ENCODE data around the gene FAM83F. TPM values are rescaled to one million over a fixed set of nuclear protein-coding genes. Genes with fewer than 3 reads are reported as not detected.

FAM83F gene
- total RNA-seq, 1 experiment from 2014 or later, result 33.1 TPM

DNA sequence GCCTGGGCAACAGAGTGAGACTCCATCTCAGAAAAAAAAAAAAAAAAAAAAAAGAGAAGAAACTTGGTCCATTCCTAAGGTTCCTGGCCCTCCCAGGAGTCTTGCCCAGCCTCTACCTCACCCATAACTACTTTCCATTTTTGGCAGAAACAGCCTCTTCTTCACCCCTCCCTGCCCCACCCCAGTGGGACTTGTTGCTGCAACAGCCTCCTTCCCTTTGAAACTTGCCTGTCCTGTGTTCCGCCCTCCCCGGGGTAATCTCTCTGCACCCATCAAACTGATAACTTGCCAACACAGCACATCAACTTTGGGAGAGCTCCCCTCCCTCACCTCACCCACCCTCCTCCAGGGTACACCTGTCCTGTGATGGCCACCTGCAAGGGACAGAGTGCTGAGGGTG, 10.0 kb upstream of the FAM83F start:
- Mint-ChIP-seq H3K27me3 (ENCODE audit: insufficient read depth, unreplicated experiment) (no peaks in the 10 kb centered on the region), H3K9me3 (ENCODE audit: unreplicated experiment) (no peaks in the 10 kb centered on the region)

DNA sequence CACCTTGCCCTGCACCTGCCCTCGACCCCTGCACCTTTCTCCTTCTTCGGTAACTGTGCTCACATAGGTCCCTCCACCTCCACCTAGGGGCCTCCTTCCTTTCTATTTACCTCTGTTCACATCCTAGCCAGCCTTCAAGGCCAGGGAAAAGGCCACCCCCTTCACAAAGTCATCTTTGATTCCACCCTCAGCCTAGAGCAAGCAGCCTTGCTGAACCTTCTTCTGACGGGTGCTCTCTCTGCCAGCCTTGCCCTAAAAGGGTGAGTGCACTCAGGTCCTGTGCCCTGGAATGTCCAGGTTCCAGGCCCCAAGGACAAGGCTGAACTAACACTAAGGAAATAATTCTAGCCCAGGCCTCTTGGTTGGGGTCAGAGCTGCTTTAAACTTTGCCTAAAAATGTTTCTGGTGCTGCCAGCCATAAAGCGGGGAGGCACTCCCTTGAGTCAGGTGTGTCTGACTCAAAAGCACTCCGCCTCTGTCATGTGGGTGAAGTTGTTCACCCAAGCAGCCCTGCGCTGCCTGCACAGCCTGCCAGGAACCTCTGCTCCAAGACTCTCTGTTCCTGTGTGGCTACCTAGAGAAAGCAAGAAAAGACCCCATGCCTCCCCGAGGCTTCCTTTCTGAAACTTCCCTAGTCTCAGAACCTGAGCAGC, 9.2 kb upstream of the FAM83F start:
- Mint-ChIP-seq H3K9me3 (ENCODE audit: unreplicated experiment) (no peaks in the 10 kb centered on the region), H3K27me3 (ENCODE audit: insufficient read depth, unreplicated experiment) (no peaks in the 10 kb centered on the region), H3K27ac (ENCODE audit: low read depth, unreplicated experiment) (peak overlapping the region; percentile 87), H3K4me3 (ENCODE audit: unreplicated experiment) (peak overlapping the region; percentile 38), H3K36me3 (ENCODE audit: insufficient read depth, unreplicated experiment) (no peaks in the 10 kb centered on the region), H3K4me1 (ENCODE audit: insufficient read depth, unreplicated experiment) (peaks cover 33% of the 10 kb centered on the region)
- BruUV-seq (replicated peaks), result no TSS peak
- DNase-seq (ENCODE audit: unreplicated experiment), result no peak
- TF ChIP-seq, protein P1, sequence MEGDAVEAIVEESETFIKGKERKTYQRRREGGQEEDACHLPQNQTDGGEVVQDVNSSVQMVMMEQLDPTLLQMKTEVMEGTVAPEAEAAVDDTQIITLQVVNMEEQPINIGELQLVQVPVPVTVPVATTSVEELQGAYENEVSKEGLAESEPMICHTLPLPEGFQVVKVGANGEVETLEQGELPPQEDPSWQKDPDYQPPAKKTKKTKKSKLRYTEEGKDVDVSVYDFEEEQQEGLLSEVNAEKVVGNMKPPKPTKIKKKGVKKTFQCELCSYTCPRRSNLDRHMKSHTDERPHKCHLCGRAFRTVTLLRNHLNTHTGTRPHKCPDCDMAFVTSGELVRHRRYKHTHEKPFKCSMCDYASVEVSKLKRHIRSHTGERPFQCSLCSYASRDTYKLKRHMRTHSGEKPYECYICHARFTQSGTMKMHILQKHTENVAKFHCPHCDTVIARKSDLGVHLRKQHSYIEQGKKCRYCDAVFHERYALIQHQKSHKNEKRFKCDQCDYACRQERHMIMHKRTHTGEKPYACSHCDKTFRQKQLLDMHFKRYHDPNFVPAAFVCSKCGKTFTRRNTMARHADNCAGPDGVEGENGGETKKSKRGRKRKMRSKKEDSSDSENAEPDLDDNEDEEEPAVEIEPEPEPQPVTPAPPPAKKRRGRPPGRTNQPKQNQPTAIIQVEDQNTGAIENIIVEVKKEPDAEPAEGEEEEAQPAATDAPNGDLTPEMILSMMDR (IDR thresholded peaks at IDR 0.05; ENCODE audit: unreplicated experiment), result no peak
- intact Hi-C loops (cut with micrococcal nuclease), result loop anchor here (2.0 kb wide), 1 partner anchor 19 kb away; no protein-coding TSS in a partner anchor
- POLR2A ChIA-PET, result interaction anchor here (1.3 to 2.5 kb wide), 5 partner anchors 9 to 454 kb away, joined by 3 to 14 read pairs (median 10); partner anchors contain the start of gene FAM83F
- CTCF ChIA-PET, result no interaction called here

More for the DNA sequence above, 10.0 kb upstream of the FAM83F start:
- POLR2A ChIA-PET, result interaction anchor here (1.3 to 2.5 kb wide), 8 partner anchors 10 to 453 kb away, joined by 3 to 14 read pairs (median 6); partner anchors contain the start of gene FAM83F
- intact Hi-C loops (cut with micrococcal nuclease), result loop anchor here (2.0 kb wide), 1 partner anchor 18 kb away; no protein-coding TSS in a partner anchor
- Mint-ChIP-seq H3K36me3 (ENCODE audit: insufficient read depth, unreplicated experiment) (no peaks in the 10 kb centered on the region), H3K4me1 (ENCODE audit: insufficient read depth, unreplicated experiment) (peaks cover 33% of the 10 kb centered on the region), H3K27ac (ENCODE audit: low read depth, unreplicated experiment) (peak overlapping the region; percentile 87), H3K4me3 (ENCODE audit: unreplicated experiment) (no peak overlapping the region)
- BruUV-seq (replicated peaks), result no TSS peak
- DNase-seq (ENCODE audit: unreplicated experiment), result no peak
- TF ChIP-seq, protein P1 (IDR thresholded peaks at IDR 0.05; ENCODE audit: unreplicated experiment), result no peak
- CTCF ChIA-PET, result interaction anchor here (1.0 to 1.3 kb wide), 2 partner anchors 41 to 449 kb away, joined by 3 to 4 read pairs; no protein-coding TSS in a partner anchor

DNA sequence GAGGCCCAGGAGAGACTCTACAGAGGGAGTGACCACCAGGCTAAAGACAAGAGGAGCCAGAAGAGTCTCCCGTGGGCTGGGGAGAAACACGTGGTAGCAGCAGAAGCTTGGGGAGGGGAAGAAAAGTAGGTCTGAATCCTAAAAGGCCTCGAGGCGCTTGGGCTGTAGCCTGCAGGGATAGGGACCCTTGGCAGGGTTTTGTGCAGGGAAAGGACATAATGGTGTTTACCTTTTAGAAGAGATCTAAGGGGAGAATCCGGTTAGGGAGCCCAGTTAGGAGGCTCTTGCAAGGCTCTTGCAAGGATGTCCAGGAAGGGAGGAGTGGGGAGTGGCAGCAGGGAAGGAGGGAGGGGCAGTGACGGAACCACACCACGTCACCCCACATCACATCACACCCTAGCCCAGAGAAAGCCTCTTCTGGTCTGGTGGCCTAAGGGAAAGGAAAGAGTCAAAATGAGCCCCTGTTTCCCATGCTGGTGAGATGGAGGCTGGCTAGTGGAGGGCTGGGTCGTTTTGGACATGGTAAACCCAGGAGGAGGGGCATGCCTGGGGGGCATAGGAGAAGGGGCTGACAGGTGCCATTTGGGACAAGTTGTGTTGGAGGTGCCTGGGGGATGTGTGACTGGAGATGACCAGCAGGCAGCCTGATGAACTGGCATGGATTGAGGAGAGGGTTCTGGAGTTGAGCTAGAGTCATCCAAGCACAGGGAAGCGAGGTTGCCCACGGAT, 6.2 kb upstream of the FAM83F start:
- Mint-ChIP-seq H3K4me1 (ENCODE audit: insufficient read depth, unreplicated experiment) (peaks cover 28% of the 10 kb centered on the region), H3K9me3 (ENCODE audit: unreplicated experiment) (no peaks in the 10 kb centered on the region), H3K36me3 (ENCODE audit: insufficient read depth, unreplicated experiment) (no peaks in the 10 kb centered on the region), H3K4me3 (ENCODE audit: unreplicated experiment) (no peak overlapping the region), H3K27me3 (ENCODE audit: insufficient read depth, unreplicated experiment) (peaks cover 9% of the 10 kb centered on the region), H3K27ac (ENCODE audit: low read depth, unreplicated experiment) (no peak overlapping the region)
- TF ChIP-seq, protein P1 (IDR thresholded peaks at IDR 0.05; ENCODE audit: unreplicated experiment), result no peak
- no TSS peak for BruUV-seq (replicated peaks)
- DNase-seq (ENCODE audit: unreplicated experiment), result no peak
- intact Hi-C loops (cut with micrococcal nuclease), result no loop called here
- POLR2A ChIA-PET, result no interaction called here
- CTCF ChIA-PET, result no interaction called here

DNA sequence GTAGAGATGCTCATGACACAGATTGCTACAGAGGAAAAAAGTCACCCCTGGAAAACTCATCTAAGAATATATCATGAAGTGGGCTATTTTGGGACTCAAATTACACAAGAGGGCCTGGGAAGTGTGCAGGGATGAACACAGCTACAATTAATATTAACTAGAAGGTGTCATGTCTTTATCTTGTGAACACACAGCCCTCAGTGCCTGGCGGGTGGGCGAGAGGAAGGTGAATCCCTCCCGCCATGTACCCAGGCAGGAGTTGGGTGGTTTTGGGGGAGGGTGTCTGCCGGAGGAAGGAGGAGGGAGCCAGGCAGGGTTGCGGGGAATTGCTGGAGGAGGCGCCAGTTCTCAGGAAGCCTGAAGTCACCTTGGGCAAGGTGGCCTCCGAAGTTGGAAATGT, 5.1 kb upstream of the FAM83F start:
- POLR2A ChIA-PET, result interaction anchor here (0.6 to 2.0 kb wide), 2 partner anchors 24 to 33 kb away, joined by 3 to 4 read pairs; no protein-coding TSS in a partner anchor
- Mint-ChIP-seq H3K27me3 (ENCODE audit: insufficient read depth, unreplicated experiment) (peaks cover 11% of the 10 kb centered on the region), H3K9me3 (ENCODE audit: unreplicated experiment) (no peaks in the 10 kb centered on the region), H3K4me3 (ENCODE audit: unreplicated experiment) (no peak overlapping the region), H3K27ac (ENCODE audit: low read depth, unreplicated experiment) (no peak overlapping the region), H3K36me3 (ENCODE audit: insufficient read depth, unreplicated experiment) (no peaks in the 10 kb centered on the region), H3K4me1 (ENCODE audit: insufficient read depth, unreplicated experiment) (peaks cover 19% of the 10 kb centered on the region)
- TF ChIP-seq, protein P1 (IDR thresholded peaks at IDR 0.05; ENCODE audit: unreplicated experiment), result no peak
- no peak for DNase-seq (ENCODE audit: unreplicated experiment)
- CTCF ChIA-PET, result no interaction called here
- intact Hi-C loops (cut with micrococcal nuclease), result no loop called here
- BruUV-seq (replicated peaks), result no TSS peak

All from MCF 10A (cell line).